Measurements from ENCODE around the gene CNOT3.
"Not testable (repeated sequence)": the region's sequence is repeated elsewhere in the genome, so short reads cannot be mapped to it uniquely, and the experiment has no call there.

CNOT3 gene

DNA sequence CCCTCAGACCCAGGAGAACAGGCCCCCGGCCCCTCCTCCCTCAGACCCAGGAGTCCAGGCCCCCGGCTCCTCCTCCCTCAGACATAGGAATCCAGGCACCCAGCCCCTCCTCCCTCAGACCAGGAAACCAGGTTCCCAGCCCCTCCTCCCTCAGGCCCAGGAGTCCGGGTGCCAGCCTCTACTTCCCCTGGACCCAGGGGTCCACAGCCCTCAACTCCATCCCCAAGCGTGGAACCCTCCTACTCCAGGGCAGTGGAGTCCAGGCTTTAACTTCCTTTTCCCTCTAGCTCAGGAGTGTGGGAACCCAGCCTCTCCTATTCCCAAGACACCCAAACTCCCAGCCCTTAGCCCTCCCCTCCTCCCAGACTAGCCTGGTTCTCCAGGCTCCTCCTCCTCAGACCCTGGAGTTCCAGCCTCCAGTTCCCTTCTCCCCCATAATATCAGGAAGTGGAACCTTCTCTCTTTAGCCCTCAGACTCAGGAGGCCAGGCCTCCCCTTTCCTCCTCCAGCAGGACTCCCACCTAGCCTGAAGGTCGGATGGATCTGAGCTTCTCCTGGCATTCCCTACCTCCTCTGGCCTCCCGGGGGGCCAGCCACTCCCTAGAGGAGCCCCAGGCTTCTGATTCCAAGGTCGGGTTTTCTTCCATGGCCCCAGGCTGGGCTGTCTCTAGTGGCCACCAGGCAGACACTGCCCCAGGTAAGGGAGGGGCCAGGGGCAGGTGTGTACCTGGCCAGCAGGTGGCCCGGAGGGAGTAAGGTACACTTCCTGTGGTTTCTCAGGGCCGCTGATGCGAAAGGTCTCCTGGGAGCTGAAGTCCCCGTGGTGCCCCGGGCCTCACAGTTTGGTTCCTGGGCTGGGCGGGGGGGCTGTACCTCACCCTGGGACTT lies 35.2 kb downstream of the CNOT3 start, which contains the start of gene TMC4:
TMC4 (minus strand) TSS at position 690 of the 888 bp plus-strand sequence; CDS start at position 647, 43 bp downstream.
- no peak for DNase-seq

DNA sequence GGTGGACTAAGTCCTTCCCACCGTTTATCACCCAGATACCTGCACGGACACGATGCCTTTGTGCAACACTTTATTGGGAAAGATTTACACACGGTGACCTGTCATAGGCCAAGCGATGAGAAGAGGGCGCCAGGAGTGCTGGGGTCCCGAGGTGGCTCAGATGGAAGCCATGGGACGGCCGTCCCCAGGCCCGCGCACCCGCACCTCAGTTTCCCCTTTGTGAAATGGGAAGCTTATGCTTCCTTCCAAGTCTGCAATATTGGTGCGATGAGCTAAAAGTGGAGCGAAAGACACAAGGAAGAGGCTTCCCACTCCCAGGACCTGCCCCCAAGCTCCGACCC lies 35.8 kb downstream of the CNOT3 start:
- no peak for DNase-seq

DNA sequence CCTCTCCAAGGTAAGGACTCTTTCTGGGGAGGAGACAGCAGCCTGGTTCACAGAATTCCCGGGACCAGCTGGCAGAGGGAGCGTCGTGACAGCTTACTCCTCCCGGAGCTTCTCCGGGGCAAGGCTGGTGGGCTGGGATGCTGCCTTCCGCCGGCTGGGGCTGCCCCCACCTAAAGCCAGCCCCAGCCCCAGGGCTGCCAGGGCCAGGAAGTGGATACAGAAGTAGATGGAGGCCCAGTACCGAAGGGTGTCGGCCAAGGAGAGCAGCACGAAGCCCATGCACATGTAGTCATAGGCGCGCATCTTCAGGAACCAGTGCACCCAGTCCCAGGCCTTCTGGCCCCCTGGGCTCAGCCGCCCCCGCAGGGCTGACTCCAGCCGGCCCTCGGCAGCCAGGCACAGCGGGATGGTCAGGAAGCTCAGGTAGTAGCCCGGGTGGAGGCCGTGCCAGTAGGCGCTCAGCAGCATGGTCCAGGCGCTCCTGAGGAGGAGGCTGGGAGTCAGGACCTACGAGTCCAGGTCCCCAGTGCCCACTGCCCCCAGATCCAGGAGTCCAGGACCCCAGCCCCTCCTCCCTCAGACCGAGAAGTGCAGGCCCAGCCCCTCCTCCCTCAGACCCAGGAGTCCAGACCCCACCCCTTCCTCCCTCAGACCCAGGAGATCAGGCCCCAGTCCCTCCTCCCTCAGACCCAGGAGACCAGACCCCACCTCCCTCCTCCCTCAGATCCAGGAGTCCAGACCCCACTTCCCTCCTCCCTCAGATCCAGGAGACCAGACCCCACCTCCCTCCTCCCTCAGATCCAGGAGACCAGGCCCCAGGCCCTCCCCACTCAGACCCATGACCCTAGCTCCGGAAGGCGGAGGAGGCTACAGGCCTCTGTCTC lies 36.6 kb downstream of the CNOT3 start:
- DNase-seq = no peak

DNA sequence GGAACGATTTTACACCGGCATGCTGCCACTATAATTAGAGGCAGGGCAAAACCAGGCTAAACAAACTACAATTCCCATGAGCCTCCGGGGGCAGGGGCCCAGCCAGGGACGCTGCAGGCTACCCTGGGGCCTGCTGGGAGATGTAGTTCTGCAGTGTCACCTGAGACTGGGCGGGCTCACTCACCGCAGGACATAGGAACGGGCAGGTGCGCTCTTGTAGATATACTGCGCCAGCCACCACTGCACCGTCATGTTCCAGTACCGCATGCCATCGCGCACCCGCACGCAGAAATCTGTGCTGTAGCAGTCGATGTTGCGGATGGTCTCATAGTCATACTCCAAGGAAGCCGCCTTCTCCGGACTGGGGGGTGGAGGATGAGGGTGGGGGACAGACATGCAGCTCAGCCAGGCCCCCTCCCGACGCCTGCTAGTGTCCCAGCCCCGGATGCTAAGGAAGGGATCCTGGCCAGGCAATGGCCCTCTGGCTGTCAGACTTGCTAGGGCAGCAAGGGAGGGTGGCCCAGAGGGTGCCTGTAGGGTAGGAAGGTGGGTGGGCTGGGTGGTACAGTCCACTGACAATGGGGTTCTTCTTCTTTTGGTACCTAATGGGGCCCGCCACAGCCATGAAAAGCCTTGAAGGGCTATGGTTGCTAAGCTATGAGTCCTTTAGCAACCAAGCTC lies 41.2 kb downstream of the CNOT3 start:
- no peak for DNase-seq

DNA sequence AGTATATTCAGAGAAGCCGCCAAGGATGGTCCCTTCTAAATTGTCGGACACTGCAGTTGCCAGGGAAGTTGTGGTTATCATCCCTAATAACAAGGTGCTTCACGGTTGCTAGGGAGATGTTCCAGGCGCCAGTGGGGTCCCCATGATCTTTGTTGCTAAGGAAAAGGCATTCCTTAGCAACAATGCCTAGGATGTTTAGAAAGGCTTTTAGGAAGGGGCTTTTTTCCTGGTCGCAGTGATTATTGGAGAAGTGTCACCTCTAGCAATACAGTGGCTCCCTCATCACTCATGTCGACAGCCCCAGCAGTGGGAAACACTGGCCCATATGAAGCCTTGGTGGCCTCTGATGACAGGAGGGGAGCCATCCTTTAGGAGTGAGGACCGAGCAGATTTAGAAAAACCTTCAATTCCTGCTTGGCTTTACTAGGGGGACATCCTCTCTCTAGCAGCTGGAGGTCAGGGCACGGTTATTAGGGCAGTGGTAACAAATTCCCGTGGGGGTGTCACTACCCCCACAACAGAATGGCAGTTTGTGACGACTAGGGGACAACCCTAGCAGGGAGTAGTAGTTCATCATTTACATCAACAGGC lies 41.8 kb downstream of the CNOT3 start:
- DNase-seq = no peak

DNA sequence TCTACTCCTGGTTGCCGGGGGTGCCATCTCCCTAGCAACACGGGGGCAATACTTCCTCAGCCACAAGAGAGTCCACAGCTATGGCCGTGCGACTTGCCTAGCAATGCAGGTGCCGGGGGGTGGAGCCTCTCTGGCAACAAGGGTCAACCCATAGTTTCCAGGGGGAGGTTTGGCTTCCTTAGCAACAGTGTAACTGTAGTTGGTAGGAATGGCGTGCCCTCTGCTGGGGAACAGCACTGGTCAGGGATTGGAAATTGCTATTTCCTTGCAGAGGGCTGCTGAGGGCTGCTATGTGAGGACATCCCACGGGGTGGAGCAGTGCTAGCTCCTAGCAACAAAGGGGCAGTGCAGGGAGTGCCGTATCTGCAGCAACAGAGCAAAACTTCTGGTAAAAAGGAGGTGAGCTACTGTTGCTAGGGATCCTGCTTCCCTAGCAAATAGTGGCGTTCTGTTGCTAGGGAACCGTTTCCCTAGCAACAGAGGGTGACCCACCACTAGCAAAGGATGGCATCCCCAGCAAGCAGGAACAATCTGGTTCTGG lies 42.4 kb downstream of the CNOT3 start:
- no peak for DNase-seq

DNA sequence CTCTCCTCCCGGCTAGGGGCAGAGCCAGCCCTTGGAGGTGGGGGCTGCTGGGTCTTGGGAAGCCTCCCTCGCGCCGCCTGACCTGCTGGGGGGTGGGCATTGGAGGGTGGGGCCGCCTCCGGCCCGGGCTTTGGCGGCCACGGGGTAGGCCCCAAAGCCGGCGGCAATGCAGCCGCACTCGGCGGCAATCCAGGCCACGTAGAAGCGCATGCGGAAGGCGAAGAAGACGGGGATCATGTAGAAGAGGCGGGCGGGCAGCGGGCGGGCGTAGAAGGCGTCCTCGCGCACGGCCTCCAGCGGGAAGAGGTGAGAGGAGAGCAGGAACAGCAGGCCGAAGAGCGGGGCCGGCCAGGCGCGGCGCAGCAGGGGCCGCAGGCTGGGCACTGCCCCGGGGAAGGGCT lies 43.1 kb downstream of the CNOT3 start:
- no peak for DNase-seq

DNA sequence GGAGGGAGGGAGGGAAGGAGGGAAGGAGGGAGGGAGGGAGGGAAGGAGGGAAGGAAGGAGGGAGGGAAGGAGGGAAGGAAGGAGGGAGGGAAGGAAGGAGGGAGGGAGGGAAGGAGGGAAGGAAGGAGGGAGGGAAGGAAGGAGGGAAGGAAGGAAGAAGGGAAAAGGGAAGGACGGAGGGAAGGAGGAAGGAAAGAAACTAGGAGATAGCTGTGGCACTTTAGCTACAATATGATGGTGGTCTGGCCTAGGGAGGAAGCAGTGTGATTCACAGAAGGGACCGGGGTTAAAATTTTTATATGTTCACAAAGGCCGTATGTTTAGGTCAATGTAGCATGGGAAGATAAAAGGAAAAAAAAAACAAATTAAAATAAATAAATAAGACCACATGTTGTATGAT lies 44.3 kb downstream of the CNOT3 start:
- DNase-seq = not testable (repeated sequence)

DNA sequence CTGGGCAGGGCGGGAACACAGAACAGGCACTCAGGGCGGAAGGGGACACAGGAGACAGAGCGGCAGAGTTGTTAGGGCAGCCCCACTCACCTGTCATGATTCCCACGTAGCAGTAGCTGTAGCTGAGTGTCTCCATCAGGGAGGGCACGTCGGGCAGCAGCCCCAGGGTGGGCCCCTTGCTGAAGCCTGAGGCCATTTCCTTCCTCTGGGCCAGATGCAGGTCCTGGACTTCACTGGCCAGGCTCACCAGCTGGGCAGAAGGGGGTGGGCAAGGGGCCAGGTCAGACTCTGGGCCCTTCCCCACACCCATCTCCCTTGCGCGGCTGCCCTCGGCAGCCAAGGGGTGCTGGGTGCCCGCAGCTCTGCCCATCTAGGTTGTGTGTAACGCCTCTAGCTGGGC lies 45.9 kb downstream of the CNOT3 start:
- no peak for DNase-seq

DNA sequence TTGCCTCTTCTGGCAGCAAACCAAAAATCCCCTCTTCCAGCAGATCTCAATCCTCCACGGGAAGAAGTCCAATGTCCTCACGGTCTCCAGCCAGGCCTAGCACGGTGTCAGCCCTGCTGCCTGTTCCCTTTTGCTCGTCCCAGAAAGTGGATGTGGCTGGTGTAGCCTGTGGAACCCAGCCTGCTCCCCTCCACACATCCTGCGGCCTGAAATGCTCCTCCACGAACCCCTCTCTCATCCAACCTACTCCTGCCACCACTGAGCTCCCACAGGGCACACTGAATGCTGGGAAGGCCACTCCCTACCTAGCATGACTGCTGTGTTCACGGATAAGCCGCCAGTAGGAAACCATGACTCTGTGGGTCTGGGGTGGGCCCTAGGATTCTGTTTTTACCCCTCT lies 48.8 kb downstream of the CNOT3 start:
- DNase-seq = no peak

DNA sequence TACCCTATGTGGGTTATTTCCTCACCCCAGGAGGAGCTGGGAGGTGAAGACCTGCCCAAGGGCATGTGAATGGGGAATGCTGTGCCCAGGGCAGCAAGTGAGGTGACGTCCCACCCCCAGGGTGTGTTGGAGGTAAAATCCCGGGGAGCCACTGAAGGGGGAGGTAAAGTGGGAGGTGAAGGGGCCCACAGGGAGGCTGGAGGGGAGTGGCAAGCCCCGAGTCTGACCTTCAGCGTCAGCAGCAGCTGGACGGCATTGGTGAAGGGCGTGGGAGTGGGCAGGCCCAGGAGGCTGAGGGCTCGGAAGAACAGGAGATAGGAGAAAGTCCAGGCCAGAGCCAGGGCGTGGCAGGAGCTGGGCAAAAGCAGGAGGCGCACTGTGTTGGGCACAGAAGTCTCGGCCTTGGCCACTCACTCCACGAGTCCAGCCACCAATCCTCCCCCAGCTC lies 49.4 kb downstream of the CNOT3 start:
- DNase-seq = no peak

DNA sequence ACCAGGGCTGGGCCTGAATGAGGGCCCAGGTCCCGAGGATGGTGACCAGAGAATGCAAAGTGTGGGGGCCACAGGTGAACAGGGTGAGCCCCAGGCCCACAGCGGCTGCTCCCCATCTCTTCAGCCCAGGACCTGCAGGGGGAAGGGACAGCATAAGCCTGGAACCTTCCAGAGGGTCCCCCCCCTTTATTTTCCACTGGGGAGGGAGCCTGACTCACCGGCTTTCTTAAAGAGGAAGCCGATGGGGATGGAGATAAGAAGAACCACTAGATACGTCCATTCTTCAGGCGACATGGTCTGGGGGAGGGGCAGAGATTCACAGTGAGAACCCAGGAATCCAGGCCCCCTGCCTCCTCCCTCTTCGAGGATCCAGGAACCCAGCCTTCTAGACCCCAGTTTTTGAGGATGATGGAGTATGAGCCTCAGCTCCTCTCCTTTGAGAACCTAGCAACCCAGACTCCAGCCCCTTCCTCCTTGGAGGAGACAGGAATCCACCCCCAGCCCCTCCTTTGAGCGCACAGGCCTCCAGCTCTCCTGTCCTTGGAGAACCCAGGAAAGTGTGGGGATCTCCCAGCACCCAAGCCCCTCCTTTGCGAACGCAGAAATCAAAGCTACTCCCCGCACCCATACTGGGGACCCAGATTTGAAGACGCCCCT lies 50.8 kb downstream of the CNOT3 start:
- DNase-seq = no peak

DNA sequence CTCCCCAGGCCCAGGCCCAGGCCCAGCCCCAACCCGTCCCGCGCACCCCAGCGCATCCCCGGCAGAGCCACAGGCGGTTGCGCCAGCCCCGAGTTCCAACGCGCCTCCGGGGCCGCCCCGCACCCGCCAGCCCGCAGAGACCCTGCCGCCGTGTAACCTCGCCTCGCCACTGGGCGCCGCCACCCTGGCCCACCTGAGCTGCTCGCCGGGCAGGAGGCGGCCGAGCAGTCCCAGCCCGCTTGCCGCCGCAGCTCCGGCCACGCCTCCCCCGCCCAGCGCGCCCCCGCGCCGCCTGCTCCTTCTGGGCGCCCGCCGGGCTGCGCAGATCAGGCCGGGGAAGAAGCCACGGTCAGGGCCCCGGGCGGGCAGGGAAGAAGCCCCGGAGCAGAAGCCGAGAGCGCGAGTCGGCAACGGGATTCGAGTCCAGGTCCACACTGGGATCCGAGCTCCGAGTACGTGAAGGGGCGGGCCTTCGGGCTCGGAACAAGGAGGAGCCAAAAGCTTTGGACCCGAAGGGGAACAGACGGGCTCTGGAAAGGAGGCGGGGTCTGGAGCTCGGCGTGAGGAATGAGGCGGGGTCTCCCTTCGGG lies 51.7 kb downstream of the CNOT3 start, which contains the start of gene MBOAT7:
MBOAT7 (minus strand) TSS at position 436 of the 590 bp plus-strand sequence. CDS start 1,072 bp downstream, outside the sequence.
- DNase-seq = peak; percentile 94

DNA sequence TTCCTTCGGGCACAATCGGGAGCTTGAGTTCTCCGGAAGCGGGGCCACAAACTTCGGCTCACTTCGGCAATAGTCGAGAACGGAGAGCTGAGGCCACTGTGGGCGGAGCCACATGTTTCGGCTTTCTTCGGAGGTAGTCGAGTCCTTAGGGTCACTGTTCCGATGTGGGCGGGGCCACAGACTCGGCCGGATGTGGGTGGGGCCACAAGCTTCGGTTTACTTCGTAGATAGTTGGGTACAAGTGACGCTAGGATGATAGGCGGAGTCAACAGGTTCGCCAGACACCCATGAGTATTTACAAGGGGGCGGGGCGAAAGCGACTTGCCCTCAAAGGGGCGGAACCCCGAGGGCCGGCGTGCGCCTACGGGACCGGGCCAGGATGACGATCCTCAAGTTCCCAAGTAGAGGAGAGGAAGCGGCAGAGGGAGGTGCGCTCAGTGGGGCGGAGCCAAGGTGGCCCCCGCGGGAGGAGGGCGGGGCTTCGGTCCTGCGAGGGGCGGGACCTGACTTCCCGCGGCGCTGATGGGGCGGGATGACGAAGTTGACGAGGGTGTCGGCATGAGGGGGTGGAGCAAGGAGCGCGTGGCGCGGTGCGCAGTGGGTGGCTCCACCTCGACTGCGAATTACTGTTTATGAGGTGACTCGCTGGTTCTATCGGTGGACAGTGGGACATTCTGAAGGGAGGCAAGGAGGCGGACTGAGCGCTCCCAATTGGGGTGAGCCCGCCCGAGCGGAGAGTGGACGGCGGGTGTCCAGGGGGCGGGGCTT lies 52.4 kb downstream of the CNOT3 start:
- peak; percentile 98 for DNase-seq

DNA sequence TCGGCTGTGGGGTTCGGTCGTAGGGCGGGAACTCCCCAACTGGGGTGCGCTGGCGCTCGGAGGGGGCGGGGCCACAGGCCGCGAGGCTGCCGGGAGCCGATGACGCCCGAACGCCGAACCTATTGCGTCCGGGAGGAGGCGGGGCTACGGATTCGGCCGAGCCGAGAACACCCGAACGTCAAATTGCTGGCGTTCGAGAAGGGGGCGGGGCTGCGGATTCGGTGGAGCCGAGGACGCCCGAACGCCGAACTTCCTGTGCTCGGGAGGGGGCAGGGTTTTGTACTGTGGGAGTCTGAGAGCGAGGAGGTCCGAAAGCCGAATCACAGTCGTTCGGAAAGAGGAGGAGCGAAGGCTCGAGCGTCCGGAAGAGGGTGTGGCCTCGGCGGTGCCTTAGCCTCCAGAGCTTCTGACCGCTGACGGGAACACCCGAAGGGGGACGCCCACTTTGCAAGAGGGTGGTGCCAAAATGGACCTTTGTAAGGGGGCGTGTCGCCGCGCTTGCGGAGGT lies 53.0 kb downstream of the CNOT3 start:
- DNase-seq = peak; percentile 98

DNA sequence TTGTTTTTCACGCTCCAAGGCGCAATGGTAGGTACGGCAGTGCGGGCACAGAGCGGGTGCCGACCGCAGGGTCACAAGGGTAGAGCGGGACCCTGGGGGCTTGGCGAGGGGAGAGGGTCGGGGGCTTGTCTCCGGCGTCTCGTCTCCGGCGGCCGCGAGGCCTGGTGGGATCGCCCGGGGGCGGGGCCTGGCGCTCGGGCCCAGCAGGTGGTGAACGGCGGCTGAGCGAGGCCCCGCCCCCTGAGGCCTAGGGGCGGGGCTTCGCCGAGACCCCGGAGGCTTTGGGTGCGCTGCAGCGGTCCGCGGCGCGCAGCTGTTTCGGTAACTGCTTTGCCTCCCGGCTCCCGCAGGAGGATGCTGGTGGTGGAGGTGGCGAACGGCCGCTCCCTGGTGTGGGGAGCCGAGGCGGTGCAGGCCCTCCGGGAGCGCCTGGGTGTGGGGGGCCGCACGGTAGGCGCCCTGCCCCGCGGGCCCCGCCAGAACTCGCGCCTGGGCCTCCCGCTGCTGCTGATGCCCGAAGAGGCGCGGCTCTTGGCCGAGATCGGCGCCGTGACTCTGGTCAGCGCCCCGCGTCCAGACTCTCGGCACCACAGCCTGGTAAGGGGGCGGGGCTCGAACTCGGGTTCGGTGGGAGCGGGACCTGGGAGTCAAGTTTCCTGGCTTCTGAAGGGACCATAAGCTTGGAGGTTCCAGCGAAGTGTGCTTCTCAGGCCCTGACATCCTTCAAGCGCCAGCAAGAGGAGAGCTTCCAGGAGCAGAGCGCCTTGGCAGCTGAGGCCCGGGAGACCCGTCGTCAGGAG lies 53.6 kb downstream of the CNOT3 start, which contains the start of gene TSEN34:
TSEN34 (plus strand) TSS at position 298 of the 800 bp plus-strand sequence; CDS start at position 355, 57 bp downstream.
- DNase-seq = no peak

DNA sequence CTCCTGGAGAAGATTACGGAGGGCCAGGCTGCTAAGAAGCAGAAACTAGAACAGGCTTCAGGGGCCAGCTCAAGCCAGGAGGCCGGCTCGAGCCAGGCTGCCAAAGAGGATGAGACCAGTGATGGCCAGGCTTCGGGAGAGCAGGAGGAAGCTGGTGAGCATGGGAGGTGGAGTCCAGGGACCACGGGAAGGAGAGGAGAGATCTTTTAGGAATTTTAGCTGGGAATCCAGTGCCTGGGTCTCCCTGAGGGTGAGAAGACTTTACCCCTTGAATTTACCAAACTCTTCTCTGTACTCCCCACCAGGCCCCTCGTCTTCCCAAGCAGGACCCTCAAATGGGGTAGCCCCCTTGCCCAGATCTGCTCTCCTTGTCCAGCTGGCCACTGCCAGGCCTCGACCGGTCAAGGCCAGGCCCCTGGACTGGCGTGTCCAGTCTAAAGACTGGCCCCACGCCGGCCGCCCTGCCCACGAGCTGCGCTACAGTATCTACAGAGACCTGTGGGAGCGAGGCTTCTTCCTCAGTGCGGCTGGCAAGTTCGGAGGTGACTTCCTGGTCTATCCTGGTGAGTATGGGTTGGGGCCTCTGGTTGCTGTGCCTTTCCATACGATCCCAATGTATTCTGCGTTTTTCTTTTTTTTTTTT lies 54.4 kb downstream of the CNOT3 start:
- no peak for DNase-seq

DNA sequence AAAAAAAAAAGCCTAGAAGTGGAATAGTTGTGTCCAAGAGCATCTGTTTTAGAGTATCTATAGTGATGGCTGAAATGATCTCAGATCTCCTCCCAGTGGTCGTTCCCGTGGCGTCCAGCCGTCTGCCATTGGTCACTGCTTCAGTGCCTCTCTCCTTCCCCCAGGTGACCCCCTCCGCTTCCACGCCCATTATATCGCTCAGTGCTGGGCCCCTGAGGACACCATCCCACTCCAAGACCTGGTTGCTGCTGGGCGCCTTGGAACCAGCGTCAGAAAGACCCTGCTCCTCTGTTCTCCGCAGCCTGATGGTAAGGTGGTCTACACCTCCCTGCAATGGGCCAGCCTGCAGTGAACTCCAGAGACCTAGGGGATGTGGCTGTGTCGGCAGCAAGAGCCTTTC lies 55.4 kb downstream of the CNOT3 start:
- no peak for DNase-seq

DNA sequence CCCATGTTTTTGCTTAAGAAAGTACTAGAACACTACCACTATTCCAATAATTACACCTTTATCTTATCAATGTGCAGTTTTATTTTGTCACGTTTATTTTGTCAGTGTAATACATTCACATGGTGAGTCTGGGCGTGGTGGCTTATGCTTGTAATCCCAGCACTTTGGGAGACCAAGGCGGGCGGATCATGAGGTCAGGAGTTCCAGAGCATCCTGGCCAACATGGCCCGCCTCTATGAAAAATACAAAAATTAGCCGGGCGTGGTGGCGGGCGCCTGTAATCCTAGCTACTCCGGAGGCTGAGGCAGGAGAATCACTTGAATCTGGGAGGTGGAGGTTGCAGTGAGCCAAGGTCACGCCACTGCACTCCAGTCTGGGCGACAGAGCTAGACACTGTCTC lies 56.9 kb downstream of the CNOT3 start:
- not testable (repeated sequence) for DNase-seq

Data from cortex of kidney (tissue), 1 donor.